NCI-H345 treated with DMSO at 0.1 percent for 48 hours (cell line): ENCODE results near the gene MAP1LC3B.
"Not testable (repeated sequence)": the region's sequence is repeated elsewhere in the genome, so short reads cannot be mapped to it uniquely, and the experiment has no call there.

Experiments used
- DNase-seq: peaks from one replicate; lab custom pipeline; 2025; ENCODE audit not compliant: unreplicated experiment; lab: John Stamatoyannopoulos, UW

Gene MAP1LC3B

DNA sequence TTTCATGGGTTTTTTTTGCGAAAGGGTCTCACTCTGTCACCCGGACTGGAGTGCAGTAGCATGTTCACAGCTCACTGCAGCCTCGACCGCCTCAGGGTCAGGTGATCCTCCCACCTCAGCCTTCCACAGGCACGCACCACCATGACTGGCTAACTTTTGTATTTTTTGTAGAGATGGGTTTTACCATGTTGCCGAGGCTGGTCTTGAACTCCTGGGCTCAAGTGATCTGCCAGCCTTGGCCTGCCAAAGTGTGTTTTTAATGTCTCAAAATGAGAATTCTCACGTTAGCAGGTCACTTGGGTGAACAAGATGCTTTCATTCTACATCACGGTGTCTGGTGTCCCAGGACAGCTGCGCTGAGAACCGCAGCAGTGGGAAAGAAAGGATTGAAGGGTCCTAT, 11.7 kb upstream of the MAP1LC3B start:
- DNase-seq, result no peak

DNA sequence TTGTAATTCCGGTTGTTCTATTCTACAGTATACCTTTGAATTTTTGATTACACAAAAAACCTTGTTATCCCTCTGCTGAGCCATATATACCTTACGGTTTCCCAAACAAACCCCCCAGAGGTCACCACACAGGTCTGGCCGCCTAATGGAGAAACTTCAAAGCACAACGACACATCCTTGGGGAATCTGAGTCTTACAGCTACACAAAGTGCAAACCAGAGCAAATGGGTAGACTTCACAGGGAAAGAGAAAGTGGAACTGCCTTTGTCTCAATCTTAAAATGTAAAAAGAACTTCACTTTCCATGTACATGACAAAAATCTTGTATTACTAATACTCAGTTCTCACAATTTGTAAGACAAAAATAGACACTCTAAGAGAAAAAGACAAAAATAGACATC, 11.3 kb upstream of the MAP1LC3B start:
- no peak for DNase-seq

GRCh38 chr16:87382023-87382785, 9.9 kb upstream of the MAP1LC3B start:
- DNase-seq, result no peak

- peak; percentile 76 for DNase-seq
Measured at GRCh38 chr16:87383505-87384161, 8.5 kb upstream of the MAP1LC3B start, which contains the start of gene FBXO31. TSS of gene FBXO31 (minus strand) at chr16:87383776. CDS start at chr16:87383744, 32 bp downstream.

- DNase-seq, result no peak
Measured at GRCh38 chr16:87384162-87384874, 7.8 kb upstream of the MAP1LC3B start.

- not testable (repeated sequence) for DNase-seq
Measured at GRCh38 chr16:87384875-87385167, 7.3 kb upstream of the MAP1LC3B start.

- DNase-seq, result peak; percentile 84
Measured at GRCh38 chr16:87387942-87388817, 4.0 kb upstream of the MAP1LC3B start.

DNA sequence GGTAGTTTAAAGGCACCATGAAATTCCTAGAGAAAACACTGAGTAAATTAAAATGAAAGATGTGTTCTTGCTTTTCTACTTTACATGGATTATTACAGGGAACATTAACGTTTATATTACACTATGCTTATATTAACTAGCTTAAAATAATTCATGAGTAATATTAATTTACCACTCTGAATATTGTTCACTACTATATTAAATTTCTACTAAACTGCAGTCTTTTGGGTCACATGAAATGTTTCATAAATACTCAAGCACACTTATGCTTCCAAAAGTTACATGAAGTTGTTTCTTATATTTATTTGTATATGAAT, 3.4 kb upstream of the MAP1LC3B start:
- no peak for DNase-seq

- DNase-seq, result no peak
Measured at GRCh38 chr16:87389245-87389644, 2.9 kb upstream of the MAP1LC3B start.

DNA sequence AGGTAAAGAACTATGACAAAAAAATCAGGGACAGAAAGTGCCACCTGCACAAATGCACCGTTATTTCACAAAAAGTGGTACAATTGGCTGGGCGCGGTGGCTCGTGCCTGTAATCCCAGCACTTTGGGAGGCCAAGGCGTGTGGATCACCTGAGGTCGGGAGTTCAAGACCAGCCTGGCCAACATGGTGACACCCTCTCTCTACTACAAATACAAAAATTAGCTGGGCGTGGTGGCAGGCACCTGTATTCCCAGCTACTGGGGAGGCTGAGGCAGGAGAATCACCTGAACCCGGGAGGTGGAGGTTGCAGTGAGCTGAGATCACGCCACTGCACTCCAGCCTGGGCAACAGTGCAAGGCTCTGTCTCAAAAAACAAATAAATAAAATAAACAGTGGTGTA, 2.2 kb upstream of the MAP1LC3B start:
- DNase-seq, result not testable (repeated sequence)

DNA sequence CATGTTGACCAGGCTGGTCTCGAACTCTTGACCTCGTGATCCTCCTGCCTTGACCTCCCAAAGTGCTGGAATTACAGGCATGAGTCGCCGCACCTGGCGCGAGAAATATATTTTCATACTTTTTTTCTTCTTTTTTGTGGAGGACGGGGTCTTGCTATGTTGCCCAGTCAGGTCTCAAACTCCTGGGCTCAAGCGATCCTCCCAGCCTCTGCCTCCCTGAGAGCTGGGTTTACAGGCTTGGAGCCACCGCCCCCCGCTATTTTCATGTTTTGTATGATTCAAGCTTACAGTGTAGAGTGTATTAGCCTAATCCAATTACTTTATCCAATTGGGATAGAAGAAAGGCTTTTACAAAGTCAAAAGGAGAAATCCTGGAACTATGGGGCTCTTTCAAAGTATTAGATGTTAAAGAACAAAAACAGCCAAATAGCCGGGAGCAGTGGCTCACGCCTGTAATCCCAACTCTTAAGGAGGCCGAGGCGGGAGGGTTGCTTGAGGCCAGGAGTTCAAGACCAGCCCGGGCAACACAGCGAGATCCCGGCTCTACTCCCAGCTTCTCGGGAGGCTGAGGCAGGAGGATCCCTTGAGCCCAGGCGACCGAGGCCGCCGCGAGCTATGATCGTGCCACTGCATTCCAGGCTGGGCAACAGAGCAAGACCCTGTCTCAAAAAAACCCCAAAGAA, 1.4 kb upstream of the MAP1LC3B start:
- no peak for DNase-seq

DNA sequence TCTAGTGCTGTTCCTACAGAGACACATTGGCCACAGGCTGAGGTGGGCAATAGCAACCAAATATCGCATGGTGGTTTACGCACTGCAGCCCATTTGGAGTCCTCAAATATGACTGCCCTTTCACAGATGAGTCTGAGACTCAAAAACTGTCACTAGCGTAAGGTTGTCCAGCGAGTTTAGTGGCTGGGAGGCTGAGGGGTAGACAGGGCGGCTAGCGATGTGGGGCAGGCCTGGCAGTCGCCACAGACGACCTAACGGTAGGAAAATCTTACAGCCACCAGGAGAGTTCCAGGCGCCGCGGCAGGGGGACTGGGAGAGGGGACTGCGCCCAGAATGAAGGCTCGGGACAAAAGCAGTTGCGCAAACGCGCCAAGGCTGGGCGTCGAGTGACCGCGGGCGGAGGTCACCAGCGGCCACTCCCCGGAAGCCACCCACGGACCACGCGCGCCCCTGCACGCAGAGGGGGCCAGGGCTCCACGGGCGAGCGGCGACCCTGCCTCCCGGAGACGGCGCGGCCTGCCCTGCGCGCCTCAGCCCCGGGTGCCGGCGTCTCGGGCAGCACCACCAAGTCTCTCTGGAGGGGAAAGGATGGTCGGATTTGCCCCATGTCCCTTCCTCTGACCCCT, 699 bp upstream of the MAP1LC3B start:
- no peak for DNase-seq

GRCh38 chr16:87392821-87393679, 914 bp downstream of the MAP1LC3B start:
- no peak for DNase-seq

- DNase-seq, result no peak
Measured at GRCh38 chr16:87393680-87394055, 1.5 kb downstream of the MAP1LC3B start.

- no peak for DNase-seq
Measured at GRCh38 chr16:87395181-87395842, 3.2 kb downstream of the MAP1LC3B start.

GRCh38 chr16:87404764-87405625, 12.9 kb downstream of the MAP1LC3B start:
- no peak for DNase-seq

DNA sequence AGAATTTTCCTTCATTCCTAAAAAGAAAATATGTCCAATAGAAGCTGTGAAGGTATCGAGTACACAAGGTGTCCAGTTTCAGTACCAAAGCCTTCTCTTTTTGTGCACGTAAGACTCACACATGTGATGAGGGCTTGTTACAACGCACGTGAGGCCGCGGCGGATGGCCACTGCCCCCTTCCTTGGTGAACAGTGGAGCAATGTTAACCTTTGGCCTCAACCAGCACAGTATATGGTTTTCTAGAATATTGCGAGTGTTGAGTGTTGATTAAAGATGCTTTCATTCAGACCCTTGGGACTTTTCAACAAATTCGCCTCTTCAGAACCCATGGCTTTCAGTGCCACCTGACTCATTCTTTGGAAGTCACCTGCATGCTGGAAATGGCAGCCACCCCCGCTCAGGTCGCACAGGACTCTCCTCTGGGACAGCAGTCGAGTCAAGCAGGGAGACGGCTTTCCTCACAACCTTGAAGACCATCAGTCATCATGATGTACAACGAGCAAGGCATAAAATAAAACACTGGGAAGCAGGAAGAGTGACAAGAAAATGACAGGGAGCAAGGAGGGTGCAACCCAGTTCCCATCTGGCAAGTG, 14.5 kb downstream of the MAP1LC3B start:
- no peak for DNase-seq
